ENCODE results near the gene CLTB.

The CLTB gene

DNA sequence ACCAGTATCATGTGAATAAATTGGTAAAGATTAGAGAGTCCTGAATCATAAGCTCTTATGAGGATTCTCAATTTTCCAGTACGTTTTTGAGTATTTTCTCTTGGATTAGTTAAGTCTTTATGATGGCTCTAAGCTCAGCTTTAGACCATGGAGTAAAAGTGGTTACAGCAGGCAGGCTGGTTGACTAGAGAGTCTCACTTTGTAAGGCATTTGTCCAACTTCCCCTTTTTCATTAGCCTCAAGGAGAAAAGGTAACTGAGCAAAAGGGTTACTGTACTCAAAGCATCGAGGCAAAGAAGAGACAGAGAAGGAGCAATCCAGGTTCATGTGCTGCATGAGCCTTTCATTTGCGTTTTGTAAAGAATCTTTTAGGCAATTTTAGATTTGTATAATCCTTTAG is 36.5 kb downstream of the CLTB start:
- DNase-seq, result no peak

DNA sequence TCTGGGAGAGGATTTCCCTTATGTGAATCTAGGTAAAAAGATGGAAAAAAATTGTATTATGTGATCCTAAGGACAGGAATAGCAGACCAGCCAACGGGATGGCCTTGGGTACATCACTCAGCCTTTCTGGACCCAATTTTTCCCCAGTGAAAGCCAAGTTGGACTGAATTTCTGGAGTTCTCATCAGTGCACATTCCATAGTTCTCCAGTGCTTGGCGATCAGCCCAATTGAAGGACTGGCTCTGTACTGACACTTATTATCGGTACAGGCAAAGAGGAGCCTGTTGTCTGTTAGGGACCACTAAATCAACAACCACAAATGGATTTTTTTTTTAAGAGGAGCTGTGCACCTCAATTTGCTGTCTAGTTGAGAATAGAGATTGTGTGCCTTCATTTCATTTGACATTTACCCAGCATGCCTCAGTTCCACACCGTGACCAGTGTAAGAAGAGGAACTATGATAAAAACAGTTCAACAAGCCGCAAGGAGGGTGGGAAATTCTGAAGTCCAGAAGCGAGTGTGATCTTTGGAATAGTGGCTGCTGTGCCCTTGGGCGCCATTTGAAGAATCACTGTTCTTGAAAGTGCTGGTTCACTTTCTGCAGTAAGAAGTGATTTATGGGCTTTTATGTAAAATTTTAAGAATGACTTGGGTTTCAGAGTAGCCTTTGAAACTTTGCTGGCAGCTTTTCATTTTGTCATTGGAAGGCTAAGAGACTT is 43.1 kb downstream of the CLTB start:
- no peak for DNase-seq

DNA sequence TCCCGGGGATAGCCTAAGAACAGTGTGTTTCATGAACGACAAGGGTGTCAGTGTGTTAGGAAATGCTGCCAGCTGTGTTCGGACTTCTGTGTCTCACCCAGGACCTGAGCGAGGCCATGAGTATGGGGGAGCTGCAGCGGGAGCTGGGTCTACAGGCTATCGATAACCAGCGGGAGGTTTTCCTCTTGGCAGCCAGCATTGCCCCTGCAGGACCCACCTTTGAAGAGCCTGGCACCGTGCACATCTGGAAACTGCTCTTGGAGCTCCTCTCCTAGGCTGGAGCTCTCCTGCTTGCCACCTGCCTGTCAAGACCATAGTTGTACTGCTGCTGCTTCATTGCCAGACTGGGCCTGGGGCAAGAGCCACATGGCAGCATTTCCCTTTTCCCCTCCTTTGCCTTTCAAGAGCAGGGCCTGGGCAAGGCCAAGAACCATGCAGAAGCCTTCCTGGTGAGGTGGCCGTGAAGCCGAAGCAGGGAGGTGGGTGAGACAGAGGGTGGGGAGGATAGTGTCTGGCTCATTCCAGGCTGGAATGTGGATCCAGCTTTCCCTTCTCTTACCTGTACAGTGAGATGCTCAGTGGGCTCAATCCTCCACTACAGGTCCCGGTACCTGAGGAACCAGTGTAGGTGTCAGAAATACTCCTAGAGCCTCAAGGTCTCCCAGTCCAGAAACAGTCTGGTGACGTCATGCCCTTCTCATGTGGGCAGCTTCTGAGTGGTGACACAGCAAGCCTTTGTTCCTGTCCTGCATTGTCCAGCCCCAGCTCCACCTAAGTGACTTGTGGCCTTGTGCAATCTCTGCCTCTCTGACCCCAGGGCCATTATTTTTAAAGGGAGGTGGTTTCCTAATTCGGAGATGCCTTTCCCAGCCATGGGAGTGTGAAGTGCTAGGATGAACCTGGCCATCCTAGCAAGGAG is 44.5 kb downstream of the CLTB start:
- peak; percentile 48 for DNase-seq

DNA sequence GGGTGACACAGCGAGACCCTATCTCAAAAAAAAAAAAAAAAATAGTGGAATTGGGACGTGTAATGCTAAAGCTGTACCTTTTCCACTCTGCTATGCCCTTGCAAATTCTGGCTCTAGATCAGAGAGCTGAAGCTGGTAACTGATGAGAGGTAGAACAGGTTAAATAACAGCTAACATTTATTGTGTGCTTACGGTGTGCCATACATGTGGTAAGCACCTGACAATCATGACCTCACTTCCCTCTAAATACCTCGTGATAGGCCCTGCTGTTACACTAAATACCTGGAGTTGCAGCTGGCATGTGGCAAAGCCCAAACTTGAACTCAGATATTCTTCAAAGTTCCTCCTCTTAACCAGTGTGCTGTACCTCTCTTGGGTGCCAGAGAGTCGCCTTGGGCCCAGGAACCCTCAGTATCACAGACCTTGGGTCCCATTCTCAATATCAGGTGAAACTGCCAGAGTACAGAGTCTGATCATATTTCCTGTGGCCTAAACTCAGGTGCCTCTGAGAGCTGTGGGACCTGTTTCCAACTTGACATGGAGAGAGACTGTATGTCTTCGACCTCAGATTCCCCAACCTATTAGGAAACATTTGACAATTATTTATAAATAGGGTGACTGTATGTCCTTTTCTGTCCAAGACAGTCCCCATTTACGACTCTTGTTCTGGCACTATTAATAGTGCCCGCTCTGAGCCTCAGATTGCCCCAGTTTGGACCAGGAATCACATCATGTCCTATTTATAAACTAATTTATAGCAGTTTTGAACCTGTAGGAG is 46.2 kb downstream of the CLTB start:
- DNase-seq, result no peak

DNA sequence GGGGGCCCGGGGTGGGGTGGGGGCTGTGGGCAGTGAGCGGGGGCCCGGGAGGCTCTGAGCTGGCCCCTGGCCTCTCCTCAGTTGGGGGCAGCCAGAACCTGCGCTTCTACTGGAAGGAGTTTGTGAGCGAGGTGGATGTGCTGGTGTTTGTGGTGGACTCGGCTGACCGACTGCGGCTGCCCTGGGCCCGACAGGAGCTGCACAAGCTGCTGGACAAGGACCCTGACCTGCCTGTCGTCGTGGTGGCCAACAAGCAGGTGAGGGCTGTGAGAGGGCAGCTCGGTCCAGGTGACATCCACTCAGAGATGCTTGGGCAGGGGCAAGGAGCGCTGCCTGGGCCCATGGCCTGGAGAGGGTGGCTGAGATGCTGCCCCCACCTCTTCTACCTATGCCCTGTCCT is 47.6 kb downstream of the CLTB start:
- no peak for DNase-seq

DNA sequence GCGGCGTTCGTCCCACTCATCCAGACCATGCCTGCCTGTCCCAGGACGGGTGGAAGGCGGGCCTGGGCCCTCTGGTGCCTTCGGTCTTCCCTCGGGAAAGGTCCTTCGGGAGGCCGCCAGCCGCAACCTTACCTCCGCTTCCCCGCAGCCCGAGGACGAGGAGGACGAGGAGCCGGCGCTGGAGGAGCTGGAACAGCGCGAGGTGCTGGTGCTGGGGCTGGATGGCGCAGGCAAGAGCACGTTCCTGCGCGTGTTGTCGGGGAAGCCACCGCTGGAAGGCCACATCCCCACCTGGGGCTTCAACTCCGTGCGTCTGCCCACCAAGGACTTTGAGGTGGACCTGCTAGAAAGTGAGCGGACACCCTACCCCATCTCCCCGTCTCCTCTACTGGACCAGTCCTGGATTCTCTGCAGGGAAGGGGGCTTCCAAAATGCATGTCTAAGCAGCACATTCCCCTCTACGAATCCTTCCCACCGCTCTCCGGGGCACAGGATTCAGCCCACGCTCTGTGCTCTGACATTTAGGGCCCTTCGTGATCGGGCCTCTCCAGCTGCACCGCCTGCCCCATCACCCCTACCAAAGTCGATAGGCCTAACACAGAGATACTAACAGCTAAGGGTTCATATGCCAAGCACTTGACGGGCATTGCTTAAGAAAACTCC is 50.0 kb downstream of the CLTB start:
- peak; percentile 68 for DNase-seq

DNA sequence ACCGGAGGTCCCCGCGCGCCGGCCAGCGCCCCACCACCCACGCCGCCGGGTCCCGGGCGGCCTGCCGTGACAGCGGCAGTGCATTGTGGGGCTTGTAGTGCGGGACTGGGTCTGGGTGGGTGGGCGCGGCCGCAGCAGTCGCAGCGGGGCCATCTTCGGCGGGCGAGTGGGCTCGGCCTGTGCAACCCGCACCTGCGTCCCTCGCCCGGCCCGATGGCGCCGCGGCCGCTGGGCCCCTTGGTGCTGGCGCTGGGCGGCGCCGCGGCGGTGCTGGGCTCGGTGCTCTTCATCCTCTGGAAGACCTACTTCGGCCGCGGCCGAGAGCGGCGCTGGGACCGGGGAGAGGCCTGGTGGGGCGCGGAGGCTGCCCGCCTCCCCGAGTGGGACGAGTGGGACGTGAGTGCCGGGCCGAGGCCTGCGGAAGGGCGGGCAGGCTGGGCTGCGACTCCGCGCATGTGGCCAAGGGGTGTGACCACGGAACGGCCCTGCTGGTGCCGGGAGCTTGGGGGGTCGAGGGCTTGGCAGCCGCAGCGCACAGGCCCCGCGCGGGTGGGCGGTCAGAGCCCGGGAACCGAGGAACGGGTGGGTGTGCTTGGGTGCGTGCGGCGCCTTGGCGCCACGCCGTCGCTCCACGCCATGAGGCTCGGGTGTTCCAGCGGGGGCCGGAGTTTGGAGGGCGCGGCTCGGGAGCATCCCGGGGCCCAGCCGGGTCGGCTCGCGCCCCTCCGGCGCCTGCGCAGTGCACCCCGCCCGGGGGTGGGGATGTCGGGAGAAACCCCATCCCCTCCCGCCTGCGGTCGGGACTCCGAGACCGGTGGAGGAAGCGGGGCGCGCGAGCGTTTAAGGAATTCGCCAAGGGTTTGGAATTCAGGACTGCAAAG is 50.7 kb downstream of the CLTB start, which contains the start of gene ARL10:
ARL10 (plus strand) TSS at position 137 of the 881 bp plus-strand sequence; CDS start at position 214, 77 bp downstream.
- peak; percentile 70 for DNase-seq

DNA sequence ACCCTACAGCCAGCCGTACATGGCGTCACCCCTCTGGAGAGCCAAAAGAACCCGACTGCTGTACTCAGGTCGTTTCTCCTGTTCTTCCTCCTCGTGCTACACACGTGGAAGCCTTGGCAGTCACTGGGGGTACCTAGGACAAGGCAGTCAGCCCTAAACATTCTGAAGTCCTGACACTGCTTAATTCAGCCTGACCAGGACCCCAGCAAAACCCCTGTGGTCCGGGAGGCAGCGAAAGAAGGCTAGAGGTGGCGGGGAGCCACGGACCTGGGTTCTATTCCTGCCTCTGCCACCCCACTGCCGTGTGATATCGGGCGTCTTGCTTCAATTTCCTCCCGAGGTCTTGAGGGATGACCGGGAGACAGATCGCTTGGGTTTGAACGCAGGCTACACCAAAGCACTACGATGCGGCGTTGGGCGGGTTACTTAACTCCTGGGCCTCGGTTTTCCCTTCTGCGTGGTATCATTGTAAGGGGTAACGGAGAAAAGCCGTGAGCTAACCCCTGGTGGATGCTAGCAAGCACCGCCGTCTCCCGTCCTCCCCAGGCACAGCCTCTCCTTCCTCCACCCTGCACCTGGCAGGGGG is 51.5 kb downstream of the CLTB start:
- DNase-seq, result peak; percentile 70

DNA sequence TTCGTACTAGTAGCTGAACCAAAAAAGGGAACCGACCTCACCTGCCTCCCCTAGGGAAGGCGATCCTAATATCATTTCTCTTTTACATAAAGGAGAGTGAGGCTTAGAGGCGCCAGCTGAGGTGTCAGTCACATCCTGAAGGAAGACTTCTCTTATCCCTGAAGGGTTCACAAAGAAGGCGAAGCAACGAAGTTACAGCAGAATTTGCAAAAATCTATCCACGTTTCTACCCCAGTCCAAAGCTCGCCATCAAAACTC is 54.2 kb downstream of the CLTB start:
- no peak for DNase-seq

DNA sequence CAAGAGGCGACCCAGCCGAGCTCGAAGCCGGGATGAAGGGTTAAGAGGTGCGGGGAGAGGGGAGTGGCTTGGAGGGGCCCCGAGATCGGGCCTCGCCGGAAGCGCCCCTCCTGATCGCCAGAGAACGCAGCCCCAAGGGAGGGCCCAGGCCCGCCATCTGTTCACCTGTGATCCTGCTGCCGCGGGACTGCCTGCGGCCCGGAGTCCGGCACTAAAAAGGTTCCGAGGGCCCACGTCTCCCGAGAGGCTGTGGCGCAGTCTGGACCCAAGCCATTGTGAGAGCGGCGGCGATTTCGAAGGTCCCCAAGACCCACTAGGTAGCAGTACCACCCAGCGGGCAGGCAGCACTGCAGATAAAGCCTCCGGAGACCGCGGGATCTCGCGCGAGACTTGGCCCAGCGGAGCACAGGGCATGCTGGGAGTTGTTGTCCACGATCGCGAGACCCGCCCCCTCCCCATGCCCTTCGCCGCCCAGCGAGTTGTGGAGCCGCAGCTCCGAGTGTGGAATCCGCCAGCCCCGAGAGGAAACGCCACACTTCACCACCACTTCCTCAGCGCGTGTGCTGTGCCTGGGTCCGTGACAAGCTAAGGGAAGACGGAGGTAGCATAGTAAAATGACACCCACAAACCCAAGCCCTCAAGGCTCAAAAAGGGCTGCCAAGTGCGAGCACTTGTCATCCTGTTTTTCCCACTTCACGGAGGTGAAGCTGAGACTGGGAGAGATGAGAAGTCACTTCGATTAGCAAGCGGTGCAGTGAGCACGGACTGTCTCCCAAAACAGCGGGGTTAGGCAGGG is 54.7 kb downstream of the CLTB start, which contains the start of gene KIAA1191:
KIAA1191 (minus strand) TSS at position 328 of the 796 bp plus-strand sequence. CDS start 2,256 bp downstream, outside the sequence.
- peak; percentile 96 for DNase-seq

DNA sequence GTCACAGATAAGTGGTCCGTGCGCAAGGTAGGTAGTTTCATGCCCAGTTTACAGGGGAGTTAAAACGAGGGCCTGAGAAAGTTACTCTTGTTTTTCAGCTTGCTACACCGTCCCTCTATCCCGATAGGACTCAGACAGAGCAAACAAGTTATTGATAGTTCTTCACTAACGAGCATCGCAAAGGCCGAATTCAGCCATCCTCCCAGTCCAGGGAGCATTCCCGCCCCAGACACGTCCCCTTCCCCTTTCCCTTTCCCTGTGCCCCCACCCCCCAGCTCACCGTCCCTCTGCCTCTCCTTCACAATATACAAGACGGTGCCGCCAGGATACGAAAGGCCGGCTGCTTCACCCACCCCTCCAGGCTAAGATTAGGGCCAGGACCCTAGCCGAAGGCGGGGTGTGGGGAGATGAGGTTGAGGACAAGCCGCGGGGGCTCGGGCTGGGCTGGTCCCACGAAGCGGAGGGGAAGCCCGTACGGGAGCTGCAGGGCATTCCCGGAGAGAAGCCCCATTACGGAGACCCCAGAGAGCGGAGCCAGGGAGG is 55.4 kb downstream of the CLTB start:
- peak; percentile 59 for DNase-seq

DNA sequence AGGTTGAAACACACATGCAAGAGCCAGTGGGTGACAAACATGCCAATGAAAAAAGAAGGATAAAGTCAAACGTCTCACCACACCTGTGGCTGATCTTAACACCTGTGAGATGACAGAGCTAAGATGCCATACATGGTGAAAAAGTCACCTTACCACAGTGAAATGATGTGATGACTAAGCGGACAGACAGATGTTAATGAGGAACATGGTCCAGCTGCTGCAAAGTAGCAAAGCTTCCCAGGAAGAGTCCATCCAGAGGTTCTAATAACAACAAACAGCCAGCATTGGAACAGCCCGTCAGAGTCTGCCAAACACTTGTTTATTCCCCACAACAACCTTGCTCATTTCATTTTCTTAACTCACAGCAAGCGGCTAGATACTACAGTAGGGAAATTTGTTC is 56.7 kb downstream of the CLTB start:
- peak; percentile 32 for DNase-seq

DNA sequence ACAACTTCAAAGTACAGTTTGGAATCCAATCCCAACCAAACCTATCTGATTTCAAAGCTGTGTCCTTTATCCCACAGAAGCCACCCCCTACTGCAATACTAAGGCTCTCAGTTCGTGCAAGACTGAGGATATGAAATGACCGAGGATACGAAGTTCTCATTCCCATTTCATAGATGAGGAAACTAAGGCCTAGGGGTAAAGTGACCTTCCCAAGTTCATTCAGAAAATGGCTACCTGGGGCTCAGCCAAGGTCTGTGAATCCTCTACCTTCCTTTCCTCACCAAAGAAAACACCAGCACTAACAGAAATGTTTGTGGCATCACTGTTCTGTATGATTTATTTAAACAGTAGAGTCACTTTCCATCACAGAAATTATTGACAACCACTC is 60.2 kb downstream of the CLTB start:
- no peak for DNase-seq

DNA sequence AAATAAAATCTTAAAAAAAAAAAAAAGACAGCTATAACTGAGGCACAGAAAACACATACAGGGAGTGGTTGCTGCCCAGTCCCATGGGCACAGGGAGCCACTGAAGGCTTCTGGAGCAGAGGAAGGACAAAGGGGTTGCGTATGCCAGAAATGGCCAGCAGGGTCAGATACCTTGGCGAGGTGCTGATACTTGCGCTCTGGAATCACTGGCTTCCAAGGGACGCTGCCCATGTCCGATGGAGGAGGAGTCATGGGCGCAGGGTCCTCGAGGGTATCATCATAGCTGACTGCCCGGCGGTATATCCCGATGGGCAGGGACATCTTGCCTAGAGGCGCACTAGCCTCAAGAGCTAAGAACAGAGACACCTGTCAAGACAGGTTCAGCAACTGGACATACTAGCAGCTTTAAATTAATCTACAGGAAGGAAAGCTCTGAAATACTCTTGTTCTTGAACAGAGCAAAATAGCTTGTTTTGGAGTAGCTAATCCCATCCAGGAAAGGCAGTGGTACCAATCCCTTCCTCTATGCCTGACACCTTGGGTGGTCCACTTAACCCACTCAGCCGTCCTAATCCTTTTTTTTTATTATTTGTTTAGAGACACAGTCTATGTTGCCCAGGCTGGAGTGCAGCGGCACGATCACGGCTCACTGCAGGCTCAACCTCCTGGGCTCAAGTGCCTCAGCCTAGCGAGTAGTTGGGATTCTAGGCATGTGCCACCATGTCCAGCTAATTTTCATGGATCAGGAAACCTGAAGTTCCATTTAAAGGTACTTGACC is 60.8 kb downstream of the CLTB start:
- DNase-seq, result peak; percentile 54

DNA sequence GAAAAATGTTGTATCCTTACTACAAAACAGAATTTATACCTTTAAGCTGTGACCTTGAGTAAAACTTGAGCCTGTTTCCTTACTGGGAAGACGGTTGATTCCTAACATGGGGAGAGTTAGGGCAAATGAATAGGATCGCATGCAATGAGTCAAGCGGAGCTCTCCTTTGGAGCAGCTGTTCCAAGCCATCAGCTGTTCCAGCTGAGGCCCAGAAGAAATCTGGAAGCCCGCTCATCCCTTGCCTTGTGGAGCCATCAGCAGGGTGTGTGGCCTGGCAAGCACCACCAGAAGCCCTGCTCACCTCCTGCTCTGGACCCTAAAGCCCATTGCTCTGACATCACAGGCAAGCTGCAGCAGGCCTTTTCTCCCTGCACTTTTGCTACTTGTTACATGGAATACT is 62.8 kb downstream of the CLTB start:
- DNase-seq, result no peak

DNA sequence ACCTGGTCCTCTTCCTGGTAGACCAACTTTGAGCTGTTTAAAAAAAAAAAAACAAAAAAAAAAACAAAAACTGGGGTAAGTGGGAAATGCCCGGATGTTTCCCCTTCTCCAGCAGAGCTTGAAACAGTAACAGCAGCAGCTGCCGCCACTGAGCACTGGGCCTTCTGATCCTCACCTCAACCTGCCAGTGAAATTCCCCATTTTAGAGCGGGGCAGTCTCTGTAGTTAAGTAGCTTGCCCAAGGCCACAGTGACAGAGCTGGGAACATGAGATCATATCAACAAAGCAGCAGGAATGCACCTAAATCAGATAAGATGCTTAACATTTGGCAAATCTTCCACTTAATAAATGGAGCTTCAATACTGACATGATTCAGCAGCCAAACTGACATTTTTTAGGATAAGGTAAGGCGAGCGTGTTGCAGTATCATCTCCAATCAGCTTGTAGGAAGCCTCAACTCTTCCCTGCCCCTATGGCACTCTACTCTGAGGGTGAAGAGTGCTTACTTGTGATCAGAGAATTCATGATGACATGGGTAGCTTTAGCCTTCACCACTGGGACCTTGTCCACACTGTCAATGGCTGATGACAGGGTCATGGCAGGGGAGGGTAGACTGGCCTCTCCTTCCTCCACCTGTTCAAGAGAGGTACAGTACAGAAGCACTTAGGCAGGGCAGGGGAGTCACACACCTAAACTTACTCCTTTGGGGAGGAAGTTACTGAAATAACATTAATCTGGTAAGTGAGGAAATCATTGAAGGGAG is 64.0 kb downstream of the CLTB start:
- no peak for DNase-seq

DNA sequence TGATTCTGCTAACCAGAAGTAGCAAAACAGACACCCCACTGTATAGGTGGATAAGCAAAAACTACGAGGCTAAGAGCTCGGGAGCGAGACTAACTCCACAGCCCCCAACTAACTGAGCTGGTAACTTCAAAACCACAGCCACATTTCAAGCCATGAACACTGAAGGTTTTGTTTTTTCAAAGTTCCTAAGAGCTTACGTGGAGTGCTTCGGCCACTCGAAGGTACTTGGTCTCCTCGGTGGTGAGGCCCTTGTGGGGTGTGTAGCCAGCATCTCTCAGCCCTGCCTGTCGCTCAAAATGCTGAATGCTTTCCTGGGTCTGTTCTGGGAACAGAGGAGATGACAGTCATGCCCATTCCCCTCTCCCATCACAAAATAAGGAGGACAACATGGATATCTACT is 65.9 kb downstream of the CLTB start:
- no peak for DNase-seq

DNA sequence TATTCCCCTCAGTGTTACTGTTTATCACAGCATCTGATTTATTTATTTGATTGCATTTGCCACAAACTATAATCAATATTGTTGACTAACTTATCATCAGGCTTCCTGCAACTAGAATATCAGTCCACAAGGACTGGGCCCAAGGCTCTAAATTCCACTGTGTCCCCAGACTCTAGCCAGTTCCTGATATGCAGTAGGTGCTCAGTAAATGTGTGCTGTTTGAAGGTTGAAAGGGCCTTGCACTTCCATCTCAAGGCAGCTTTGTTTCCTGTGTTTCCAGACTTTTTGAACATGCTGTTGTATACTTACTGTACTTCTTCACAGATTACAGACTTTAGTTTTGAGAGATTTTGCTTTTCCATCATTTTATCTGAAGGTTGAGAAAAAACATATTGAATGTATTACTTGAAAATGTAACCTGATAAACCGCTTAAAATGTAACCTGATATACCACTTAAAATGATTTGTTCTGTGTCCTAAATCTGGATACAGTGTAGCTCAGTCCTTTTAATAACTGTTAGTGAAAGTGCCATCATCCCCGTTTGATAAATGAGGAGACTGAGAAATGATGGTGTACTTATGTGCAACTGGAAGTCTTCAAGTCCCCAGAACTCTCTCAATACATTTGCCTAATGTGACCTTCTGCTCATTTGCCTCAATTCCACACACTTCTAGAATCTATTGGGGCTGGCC is 73.4 kb downstream of the CLTB start:
- DNase-seq, result no peak
